Stimulated activated CD8-positive, alpha-beta memory T cell treated with anti-CD3 and anti-CD28 coated beads, Interleukin-4, amount 100 ng/mL, for 4 hours (primary cell): ENCODE results near the gene SMNDC1.
"Not testable (repeated sequence)": the region's sequence is repeated elsewhere in the genome, so short reads cannot be mapped to it uniquely, and the experiment has no call there.

Experiments
- DNase-seq, 2 donors: peaks; one replicate each; pipeline ENCODE4 v3.0.0-alpha.2; 2020; ENCODE audit warnings: low read depth in 2 of 2, low spot score in 1 of 2

Gene SMNDC1

DNA sequence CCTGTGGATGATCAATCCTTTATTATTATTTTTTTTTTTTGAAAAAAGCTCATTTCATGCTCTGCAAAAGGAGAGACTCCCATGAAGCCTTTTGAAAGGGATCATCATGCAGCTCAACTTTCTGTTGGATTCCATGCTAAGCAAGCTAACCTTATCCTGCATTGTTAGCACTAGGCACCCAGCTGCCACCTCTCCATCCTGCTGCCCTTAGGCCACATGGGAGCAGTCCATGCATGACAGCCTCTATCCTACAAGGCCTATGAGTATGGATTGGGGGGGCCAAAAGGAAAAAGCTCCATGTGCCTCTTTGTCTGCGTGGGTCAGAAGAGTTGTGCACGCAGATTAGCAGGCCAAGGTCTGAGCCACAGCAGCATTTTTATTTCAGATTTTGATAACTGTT is 19.2 kb downstream of the SMNDC1 start:
- DNase-seq: no peak

- no peak for DNase-seq
These were observed 20.5 kb downstream of the SMNDC1 start for GRCh38 chr10:110284262-110284661.

DNA sequence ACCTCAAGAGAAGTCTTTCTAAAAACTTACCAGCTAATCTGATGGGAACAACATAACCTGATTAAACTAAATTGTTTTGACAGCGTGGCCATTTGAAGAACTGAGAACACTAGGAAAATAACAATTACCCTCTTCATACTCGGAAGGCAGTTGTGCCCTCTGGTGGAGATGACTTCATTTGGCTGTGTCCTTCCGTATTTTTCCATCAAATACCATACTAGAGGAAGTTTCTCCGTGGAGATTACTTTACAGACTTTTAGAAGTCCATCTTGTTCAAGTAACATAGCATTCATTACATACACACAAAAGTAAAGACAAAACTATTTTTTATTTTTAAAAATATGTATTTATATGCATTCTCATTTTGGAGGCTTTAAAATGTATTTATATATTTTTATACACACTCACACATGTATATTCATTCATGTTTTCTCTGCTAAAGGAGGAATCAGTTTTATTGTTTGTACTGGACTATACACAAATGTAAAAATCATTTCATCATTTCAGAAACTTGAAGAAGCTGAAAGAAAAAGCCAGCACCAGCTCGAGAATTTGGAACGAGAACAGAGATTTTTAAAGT is 25.2 kb downstream of the SMNDC1 start:
- DNase-seq: no peak

GRCh38 chr10:110278562-110279406 is 25.9 kb downstream of the SMNDC1 start:
- no peak for DNase-seq

DNA sequence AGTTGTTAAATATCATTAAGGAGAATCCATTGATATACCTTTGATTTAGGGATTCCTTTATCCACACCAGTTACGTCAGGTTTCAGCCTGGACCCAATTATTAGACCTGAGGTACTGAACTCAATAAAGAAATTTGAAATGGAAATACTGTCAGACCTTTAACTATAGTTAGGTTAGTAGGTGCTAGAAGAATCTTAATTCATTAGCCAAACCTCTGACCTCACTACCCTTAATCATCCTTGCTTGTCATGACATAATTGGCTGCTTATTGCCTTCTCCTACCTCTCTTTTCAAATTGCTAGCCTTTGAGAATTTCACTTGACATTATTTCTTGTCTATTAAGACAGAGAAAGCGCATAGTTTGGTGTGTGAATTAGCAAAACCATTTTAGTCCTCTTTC is 27.1 kb downstream of the SMNDC1 start:
- DNase-seq: no peak

DNA sequence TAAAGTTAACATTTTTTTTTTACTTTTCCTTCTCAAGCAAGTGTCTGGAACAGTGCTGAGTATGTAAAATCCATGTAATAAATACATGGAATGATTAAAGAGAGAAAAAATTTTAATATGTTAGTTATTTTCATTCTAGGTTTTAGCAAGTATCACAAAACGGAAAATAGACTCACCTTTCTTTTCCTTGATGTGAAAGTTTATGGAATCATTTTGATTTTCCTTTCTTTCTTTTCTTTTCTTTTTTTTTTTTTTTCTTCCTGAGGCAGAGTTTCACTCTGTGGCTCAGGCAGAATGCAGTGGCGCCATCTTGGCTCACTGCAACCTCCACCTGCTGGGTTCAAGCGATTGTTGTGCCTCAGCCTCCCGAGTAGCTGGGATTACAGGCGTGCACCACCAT is 28.1 kb downstream of the SMNDC1 start:
- no peak for DNase-seq

DNA sequence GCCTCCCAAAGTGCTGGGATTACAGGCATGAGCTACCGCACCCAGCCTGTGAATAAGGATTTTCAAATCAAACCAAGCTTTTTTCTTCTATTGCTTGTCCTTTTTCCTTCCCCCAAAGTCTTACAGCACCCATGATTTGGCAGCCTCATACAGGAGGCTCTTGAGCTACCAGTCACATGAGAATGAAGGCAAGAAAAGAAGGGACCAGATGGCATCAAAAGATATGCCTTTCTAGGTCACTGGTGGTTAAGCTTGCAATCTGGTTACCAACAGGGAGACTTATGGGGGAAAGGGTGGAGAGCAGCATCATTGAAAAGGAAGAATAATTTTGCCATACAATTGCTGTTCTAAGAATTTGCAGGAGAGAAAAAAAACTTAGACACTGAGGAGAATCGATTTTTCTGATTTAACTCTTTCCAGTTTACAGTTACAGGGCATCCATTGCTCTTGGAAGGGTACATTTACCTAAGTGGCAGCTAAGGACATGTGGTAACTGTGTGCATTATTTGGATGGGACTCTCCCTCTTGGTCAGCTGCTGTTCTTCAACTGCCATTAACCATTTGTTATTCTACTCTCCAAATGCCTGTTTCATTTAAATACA is 29.5 kb downstream of the SMNDC1 start:
- no peak for DNase-seq

DNA sequence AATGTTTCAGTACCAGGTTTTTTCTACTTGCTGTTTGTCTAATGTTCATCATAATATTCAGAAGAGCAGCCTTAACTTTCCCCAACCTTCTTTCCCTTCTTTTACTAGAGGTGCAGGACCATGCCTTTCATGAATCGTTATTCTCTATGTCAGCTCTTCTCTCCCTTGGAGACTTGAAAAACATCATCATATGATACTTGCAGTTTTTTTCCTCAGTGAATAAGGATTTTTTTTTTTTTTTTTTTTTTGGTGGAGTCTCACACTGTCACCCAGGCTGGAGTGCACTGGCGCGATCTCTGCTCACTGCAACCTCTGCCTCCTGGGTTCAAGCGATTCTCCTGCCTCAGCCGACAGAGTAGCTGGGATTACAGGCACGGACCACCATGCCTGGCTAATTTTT is 30.1 kb downstream of the SMNDC1 start:
- DNase-seq: no peak

DNA sequence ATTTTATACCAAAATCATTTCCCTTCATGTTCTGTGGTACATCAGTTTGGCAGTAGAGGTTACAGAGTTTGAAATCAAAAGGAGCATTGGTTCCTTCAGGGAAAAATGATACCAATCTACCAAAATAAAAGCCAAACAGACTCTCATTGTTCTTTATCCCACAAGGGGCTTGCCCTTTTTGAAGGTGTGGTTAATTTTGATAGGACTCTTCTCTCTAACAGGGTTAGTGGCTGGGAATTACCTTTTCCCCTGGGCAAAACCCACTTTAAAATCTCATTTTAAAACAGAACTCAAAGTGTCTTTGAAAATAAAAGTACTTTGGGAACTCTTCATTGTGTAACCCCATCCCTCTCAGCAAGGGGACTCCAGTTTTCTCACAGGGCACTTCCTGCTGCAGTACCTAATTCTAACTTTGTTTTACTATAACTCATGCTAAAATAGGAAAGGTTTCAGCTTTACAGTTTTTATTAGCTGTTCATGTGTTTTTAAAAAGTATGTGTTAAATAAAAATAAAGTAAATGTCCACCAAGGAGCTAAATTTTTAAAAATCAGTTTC is 30.6 kb downstream of the SMNDC1 start:
- no peak for DNase-seq

- no peak for DNase-seq
These were observed 31.2 kb downstream of the SMNDC1 start for GRCh38 chr10:110273474-110273873.

DNA sequence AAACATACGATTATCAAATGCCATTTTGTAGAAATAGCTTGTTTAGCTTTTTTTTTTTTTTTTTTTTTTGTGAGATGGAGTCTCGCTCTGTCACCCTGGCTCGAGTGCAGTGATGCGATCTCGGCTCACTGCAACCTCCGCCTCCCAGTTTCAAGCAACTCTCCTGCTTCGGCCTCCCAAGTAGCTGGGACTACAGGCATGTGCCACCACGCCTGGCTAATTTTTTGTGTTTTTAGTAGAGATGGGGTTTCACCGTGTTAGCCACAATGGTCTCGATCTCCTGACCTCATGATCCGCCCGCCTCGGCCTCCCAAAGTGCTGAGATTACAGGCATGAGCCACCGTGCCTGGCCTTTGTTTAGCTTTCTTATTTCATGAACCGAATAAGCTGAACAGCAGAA is 31.7 kb downstream of the SMNDC1 start:
- not testable (repeated sequence) for DNase-seq

DNA sequence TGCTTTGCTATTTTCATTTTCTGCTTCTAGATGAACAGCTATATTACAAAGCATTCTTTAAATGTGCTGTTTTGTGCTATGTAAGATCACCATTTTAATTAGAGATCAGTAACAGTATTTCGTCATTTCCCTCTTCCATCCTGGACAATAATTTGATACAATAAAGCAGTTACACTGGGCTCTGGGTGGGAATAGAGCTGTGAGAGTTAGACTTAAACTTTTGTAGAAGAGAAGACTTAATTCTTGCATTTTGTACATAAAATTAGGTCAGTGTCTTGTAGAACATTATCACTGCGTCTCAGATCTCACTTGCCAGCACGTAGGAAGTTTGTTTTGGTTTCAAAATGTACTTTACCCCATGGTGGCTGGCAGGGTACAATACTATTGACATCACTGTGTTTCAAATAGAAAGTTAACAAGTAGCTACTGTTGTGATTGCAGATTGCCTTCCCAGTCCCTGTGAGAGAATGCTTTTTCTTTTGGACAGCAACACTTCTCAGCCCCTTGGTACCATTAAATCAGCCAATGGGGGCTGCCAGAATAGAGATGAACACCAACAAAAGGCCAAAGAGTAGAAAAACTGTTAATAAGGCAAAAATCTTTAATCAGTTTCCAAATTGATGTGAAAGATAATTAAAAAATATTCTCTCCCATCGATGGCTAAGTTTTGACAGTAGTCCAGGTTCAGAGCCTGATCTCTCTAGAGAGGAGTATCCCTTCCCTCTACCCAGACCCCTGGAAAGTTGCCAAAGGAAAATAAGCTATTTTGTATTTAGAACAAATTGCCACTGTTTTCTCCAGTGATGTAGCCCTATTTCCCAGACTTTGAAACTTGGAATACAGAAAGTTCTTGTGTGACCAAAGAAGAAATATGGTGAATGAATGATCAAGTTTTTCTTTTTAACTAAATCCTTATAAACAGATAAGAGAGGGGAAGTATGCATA is 35.1 kb downstream of the SMNDC1 start:
- no peak for DNase-seq

DNA sequence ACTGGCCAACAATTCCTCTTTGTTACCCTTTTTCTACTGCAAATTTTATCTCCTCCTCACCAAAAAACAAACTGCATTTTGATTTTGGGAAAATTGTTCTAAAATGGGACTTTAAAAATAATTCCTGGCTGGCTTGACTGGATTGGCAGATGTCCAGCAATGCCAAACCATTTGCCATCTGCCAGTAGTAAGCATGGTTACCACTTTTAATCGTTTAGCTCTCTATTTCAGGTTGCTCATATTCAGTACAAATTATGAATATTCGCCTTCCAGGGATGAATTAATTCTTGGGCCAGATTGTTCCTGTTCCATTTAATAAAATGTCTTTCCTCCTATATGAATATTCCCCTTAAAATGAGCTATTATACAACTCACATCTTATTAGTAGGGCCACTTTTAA is 35.7 kb downstream of the SMNDC1 start:
- no peak for DNase-seq

- no peak for DNase-seq
These were observed 36.3 kb downstream of the SMNDC1 start for GRCh38 chr10:110268442-110268841.

DNA sequence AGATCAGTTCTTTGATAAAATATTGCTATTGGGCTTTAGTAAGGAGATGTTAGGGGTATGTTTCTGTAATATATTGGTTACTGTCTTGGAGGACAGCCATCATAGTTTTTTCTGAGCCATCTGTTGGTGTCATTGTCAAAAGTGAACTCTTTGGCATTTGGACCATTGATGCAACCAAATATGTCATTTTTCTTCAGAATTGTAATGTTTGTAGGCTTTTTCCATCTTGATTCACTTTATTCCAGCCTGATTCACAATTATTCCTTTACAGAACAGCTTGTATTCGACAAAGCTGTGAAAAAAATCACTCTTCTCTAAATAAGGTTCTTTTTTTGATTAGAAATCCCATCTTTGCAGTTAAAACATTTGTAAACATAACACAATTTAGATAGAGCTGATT is 37.4 kb downstream of the SMNDC1 start:
- DNase-seq: no peak

DNA sequence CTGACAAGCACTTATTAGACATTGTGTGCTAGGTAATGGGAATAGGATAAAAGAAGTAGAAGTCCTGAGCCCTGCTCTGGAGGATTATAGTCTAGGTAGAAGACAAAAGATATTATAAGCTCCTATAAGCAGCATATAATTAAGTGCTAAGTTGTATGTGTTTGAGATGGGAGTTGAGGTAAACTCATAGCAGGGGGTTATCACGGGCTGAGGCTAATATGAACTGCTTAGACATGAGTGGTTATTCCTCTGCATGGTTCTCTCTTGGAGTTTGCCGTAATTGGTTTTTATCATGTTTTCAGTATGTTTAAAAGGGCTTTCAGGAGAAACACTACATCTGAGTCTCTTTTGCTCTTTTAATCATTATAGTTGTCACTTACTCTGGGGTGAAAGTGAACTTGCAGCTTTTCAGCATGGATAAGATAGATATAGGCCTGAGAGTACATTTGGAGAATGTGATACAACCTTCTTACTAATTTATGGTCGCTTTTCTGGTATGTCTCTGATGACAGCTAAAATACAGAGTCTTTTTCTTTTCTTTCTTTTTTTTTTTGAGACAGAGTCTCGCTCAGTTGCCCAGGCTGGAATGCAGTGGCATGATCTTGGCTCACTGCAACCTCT is 39.0 kb downstream of the SMNDC1 start:
- DNase-seq: no peak

- no peak for DNase-seq
These were observed 41.6 kb downstream of the SMNDC1 start for GRCh38 chr10:110263164-110263563.

DNA sequence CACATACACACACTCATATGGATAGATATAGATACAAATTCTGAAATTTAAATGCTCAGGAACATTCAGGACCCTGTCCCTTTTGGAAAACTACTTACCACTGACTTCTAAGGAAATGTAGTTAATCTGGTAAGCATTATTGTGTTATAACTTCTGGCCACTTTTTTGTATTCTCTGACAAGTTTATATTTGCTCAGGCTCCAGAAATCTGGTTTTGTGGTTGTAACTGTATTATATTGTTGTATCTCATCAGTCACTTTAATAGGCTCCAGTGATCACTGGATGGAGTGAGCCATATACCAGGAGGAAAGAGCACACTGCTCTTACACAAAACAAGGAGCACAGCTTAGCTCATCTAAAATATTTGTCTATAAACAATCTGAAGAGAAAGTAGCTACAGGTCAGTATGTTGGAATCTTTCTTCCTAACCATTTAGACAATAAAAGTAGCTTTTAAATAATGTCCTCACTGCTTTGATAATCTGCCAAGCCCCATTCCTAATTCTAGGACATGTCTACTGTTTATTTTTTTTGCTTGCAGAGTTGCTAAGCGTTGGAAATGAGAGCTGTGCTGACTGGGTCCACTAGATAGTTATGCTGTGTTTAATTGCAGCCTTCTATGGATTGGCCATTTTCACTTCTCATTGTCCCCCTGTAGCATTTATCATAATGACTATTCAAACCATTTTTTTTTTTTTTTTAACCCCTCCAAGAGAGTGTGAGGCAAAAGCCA is 43.8 kb downstream of the SMNDC1 start:
- no peak for DNase-seq

- no peak for DNase-seq
These were observed 45.4 kb downstream of the SMNDC1 start for GRCh38 chr10:110259317-110259716.

DNA sequence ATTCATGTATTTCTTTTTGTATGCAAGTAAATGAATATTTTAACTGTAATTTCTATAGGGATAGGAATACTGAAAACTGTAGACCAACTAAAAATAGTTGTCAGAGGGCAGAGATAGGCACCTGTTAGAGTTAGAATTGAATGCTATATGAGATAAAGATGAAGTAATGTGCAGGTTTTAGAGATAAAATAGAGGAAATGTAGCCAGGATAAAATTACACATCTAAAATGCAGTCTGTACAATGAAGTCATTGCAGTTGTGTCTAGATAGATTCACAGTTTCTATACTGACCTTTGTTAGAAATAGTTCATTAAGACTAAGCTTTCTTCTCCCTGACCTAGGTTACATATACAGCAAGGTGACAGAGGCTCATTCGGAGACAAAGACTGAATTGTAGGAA is 46.2 kb downstream of the SMNDC1 start:
- DNase-seq: no peak
